ENCODE data around the gene SEC22C. TPM values are rescaled to one million over a fixed set of nuclear protein-coding genes. Genes with fewer than 3 reads are reported as not detected.
"Not testable (repeated sequence)": the region's sequence is repeated elsewhere in the genome, so short reads cannot be mapped to it uniquely, and the experiment has no call there.

SEC22C gene, protein sequence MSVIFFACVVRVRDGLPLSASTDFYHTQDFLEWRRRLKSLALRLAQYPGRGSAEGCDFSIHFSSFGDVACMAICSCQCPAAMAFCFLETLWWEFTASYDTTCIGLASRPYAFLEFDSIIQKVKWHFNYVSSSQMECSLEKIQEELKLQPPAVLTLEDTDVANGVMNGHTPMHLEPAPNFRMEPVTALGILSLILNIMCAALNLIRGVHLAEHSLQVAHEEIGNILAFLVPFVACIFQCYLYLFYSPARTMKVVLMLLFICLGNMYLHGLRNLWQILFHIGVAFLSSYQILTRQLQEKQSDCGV
- total RNA-seq = 59.5 TPM

DNA sequence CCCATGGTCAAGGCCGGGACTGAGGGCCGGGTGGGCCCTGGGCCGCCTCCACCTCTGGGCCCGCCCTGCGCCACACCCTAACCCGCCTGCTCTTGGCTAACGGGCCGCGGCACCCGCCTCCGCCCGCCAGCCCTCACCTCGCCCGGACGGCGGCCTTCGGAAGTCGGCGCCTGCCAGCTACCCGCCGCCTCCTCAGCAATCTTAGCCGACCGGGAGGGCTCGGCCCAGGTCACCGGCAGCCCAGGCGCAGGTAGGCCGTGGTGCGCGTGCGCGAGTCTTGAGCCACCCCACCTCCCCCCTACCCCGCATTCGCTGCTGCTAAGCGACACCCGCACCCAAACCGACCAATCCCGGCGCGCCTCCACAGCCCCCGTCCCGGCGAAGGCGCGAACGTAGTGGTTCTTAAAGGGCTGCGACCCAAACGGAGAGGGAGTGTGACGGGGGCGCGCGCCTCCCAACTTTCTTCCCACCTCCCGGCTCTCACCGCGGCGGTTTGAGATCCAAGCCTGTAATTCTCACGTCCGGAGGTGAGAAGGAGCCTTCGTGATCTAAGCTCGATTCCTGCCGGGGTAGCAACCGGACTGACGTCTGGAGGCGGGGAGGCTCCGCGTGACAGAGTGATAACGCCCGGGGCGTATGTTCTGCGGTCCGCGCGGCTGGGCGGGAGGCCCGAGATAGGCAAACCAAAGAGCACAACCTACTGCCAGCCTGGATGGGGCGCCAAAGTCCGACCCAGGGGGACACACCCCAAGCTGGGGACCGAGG is at the start of gene SEC22C:
Gene SEC22C, minus strand, starts transcription at position 259 of the 765 bp plus-strand sequence. CDS start 12,921 bp downstream, outside the sequence.
- DNase-seq (ENCODE audit: low spot score) (peak; percentile 96), ATAC-seq (peak; percentile 99)
- intact Hi-C loops (cut with DNase I) = loop anchor here (5.0 kb wide), 1 partner anchor 165 kb away; no protein-coding TSS in a partner anchor

DNA sequence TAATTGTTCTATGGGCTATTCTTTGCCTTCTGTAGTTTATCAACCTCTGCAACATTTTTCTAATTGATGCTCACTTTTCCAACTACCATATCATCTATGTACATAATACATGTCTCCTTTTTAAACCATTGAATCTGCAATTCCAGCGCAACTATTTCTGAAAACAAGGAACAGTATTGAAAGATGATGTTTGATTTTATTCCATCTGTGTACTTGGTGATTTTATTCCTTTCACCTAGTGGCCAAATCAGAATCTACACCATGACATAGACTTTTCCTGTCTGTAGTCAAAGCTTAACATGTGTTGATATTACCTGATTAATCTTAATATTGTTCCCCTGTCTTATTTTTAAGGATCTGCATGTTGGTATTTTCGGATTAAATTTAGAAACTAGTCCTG is 31.7 kb upstream of the SEC22C start:
- DNase-seq (ENCODE audit: low spot score) (no peak), ATAC-seq (no peak)
- intact Hi-C loops (cut with DNase I) = no loop called here

DNA sequence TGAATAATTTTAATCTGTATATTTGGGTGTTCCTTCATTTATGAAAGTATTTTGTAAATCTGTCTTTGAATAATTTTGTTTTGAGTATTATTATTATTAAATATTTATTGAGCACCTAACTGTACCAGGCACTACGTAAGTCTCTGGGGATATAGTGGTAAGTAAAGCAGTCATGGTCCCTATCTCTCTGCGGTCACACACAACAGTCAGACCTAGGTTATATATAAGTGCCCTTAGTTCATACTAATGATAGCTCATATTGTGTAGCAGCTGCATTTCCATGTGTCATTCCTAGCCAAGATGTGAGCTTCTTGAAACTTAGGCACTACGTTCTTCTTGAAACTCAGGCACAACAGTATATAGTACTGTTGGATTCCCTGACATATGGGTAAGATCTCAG is 31.2 kb upstream of the SEC22C start:
- DNase-seq (ENCODE audit: low spot score) = no peak
- intact Hi-C loops (cut with DNase I) = no loop called here
- no peak for ATAC-seq

DNA sequence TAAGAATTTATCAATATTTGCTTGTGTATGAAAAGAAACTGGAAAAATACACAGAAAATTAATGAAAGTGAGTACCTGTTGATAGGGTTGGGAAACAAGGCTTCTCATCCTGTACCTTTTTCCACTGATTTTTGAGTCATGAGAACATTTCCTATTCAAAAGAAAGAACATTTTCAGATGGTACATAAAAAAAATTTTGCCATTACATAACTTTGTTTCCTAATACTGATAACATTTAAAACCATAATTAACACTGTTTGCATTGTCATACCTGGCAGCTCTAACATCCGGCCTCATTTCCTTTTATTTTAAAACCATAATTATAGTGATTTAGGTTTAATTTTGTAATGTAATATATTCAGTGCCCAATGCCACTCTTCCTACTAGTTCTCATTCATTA is 30.4 kb upstream of the SEC22C start:
- intact Hi-C loops (cut with DNase I) = no loop called here
- no peak for ATAC-seq

DNA sequence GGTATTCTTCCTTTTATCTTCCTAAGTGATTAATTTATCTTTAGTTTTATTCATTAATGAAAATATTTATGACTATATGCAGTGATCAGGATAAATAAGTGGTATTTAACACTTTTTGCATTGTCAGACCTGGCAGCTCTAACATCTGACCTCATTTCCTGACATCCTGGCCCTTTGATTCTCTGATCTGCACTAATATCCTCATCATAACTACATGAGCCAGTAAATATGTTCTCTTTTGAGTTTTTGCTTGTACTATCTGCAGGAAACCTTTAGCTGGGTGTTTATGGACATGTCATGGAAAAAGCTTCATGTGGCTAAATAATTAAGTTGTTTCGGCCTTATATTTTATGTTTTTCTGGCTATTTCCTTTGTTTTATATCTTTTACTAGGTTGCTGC is 29.2 kb upstream of the SEC22C start:
- intact Hi-C loops (cut with DNase I) = no loop called here
- DNase-seq (ENCODE audit: low spot score) (no peak), ATAC-seq (peak; percentile 34)

More for the DNA sequence above, 30.4 kb upstream of the SEC22C start:
- DNase-seq (ENCODE audit: low spot score) = no peak

DNA sequence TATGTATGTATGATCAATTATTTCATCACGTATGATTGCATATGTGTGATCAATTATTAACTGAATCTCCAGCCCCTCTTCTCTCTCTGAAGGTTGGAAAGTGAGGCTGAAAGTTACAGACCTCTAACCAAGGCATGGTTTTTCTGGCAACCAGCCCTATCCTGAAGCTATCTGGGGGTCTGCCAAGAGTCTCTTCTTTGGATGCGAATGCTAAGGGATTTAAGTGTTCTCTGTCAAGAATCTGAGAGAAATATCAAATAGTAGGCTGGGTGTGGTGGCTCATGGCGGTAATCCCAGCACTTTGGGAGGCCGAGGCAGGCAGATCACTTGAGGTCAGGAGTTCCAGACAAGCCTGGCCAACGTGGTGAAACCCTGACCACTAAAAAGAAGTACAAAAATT is 26.8 kb upstream of the SEC22C start:
- peak; percentile 62 for ATAC-seq
- intact Hi-C loops (cut with DNase I) = loop anchor here (10.0 kb wide), 1 partner anchor 136 kb away; no protein-coding TSS in a partner anchor
- DNase-seq (ENCODE audit: low spot score) = no peak

DNA sequence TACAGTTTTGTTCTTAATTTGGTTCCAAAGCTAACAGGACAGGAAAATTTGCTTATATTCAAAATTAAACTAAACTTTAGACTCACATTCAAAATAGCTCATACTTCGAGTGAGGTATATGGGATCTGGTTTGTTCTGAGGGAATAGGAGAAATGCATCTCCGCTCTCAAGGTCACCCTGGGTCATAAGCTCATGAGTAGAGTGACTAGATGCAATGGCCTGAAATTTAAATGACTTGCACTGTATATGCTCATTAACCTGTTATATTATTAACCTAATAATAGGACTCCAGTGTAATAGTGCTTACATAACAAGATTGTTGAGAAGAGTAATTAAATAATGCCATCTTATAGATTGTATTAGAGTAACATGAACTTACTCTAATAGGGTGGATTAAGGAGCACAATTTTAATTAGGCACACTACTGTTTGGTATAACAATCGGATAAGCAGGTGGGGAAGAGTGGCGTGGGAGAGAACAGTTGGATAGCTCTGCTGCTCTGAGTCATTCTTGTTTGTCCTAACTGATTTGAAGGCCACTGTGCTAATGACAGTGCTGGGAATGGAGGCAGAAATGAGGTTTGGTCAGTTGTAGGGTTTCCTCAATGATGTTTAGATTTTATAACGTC is 23.9 kb upstream of the SEC22C start:
- intact Hi-C loops (cut with DNase I) = loop anchor here (10.0 kb wide), 1 partner anchor 139 kb away; no protein-coding TSS in a partner anchor
- ATAC-seq (no peak), DNase-seq (ENCODE audit: low spot score) (no peak)

DNA sequence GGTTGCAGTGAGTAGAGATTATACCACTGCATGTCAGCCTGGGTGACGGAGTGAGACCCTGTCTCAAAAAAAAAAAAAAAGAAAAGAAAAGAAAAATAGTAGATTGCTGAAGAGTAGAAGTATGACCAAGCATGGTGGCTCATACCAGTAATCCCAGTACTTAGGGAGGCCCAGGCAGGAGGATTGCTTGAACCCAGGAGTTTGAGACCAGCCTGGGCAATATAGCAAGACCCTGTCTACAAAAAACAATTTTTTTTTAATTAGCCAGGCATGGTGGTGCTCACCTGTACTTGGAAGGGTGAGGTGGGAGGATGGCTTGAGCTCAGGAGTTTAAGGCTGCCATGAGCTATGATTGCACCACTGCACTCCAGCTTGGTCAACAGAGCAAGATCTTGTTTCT is 21.2 kb upstream of the SEC22C start:
- ATAC-seq (no peak), DNase-seq (ENCODE audit: low spot score) (no peak)
- intact Hi-C loops (cut with DNase I) = loop anchor here (10.0 kb wide), 1 partner anchor 142 kb away; no protein-coding TSS in a partner anchor

DNA sequence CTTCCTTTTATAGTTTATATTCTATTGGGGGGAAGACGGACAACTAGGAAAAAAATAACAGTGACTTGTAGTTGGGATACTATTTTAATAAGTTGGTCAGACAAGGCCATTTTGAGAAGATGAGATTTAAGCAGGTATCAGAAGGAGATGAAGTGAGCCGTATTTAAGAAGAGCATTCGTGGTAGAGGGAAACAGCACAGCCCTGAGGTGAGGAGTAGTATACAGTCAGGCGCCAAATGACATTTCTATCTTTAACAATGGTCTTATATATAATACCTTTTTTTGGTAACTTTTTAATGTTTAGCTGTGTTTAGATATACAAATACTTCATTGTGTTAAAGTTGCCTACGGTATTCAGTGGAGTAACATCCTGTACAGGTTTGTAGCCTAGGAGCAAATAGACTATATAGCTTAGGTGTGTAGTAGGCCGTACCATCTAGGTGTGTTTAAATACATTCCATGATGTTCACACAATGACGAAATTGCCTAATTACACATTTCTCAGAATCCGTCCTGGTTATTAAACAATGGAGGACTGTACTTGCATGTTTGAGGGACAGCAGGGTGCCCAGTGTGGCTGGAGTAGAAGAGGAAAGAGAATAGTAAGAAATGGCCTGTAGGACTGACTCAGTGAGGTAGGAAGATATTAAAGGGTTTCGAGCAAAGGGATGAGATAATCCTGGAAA is 20.3 kb upstream of the SEC22C start:
- ATAC-seq (no peak), DNase-seq (ENCODE audit: low spot score) (no peak)
- intact Hi-C loops (cut with DNase I) = loop anchor here (10.0 kb wide), 1 partner anchor 143 kb away; no protein-coding TSS in a partner anchor

DNA sequence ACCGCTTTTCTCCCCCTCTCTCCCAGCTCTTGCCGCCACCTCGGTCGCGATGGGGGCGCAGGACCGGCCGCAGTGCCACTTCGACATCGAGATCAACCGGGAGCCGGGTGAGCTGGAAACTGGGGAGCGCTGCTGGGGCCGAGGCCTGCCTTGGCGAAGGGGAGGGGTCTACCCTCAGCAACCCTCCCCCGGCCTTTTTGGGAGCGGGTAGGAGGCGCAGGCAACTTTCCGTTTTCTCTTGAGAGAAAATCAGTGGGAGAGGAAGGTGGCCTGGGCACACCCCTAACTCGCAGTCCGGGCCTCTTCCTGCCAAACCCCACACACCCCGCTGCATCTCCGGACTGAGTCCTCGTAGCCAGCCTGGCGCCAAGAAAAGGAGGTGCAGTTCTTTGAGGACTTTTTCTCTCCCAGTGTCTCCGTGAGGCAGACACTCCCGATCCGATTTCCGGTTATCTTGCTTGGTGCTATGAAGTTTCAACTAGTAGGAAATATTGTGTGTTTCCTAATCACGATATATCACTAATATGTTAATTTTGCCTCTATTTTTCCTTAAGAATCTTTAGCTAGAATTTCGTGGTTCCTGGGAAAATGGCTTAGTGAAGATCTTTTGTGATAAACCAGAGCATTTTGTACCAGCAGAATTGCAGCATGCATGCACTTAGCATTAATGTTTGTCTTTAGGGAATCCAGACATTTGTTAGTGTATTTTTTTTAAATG is 19.4 kb upstream of the SEC22C start:
- intact Hi-C loops (cut with DNase I) = loop anchor here (10.0 kb wide), 1 partner anchor 144 kb away; no protein-coding TSS in a partner anchor
- ATAC-seq (peak; percentile 54), DNase-seq (ENCODE audit: low spot score) (peak; percentile 80)

DNA sequence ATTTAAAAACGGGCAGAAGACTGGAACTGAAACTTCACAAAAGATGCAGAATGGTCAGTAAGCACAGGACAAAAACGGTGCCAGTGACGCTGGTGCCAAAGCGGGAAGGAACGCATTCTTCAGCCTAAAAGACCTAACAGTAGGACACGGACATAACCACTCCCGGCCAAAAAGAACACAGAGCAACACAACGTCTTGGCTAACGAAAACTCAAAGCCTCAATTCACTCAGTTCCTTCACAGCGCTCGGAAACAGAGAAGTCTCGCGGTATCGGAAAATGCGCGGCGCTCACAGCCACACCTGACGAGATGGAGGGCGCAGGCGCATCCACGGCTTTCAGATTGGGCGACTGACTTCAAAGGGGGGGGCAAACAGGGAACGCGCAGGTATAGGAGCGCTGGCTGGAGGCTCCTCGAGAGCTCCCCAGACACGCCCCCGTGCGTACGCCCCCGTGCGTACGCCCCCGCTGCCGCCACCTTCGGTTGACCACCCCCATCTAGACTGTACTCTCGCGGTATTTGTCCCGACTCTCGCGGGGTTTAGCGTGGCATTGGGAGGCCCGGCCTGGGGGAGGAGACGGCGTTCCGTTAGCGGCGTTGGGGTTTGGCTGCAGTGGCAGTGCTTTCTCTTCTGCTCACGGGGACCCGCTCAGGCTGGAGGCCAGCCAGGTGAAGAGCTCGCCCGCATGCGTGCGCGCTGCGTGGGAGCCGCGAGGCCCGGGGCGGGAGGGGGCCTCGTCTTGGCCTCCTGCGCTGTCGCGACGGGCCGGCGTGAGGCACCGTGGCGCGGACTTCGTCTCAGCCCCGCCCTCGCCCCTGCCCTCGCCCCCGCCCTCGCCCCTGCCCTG is 18.6 kb upstream of the SEC22C start, which contains the start of gene NKTR:
Gene NKTR, plus strand, starts transcription at position 576 of the 847 bp plus-strand sequence. CDS start 321 bp downstream, outside the sequence.
- peak; percentile 99 for DNase-seq (ENCODE audit: low spot score)
- ATAC-seq = peak; percentile 96
- intact Hi-C loops (cut with DNase I) = loop anchor here (10.0 kb wide), 1 partner anchor 144 kb away; no protein-coding TSS in a partner anchor

DNA sequence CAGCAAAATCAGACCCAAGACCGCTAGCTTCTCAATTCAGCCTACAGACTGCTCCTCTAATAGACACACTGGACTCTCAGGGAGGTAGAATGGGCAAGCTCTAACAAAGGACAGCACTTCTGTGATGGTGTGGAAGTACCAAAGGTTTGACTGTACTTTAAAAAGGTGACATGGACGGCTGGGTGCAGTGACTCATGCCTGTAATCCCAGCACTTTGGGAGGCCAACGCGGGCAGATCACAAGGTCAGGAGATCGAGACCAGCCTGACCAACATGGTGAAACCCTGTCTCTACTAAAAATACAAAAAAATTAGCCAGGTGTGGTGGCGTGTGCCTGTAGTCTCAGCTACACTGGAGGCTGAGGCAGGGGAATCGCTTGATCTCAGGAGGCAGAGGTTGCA is 15.3 kb upstream of the SEC22C start:
- DNase-seq (ENCODE audit: low spot score); ATAC-seq: not testable (repeated sequence)
- intact Hi-C loops (cut with DNase I) = loop anchor here (10.0 kb wide), 1 partner anchor 58 kb away; the partner anchor contains the start of gene ZBTB47

DNA sequence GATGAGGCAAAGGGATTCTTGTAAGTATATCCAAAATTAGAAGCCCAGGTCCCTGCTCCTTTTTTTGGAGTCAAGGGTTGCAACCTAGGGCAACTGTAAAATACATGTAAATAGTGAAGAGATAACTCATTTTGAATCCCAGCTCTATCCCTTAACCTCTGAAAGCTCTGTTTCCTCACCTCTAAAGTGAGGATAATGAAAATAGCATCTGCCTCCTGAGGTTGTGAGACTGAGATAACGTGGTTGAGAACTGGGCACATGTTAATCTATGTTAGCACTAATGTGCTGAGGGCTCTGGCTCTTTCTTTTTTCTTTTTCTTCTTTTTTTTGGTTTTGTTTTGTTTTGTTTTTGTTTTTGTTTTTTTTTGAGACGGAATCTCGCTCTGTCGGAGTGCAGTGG is 13.9 kb upstream of the SEC22C start:
- DNase-seq (ENCODE audit: low spot score) (no peak), ATAC-seq (no peak)
- intact Hi-C loops (cut with DNase I) = loop anchor here (10.0 kb wide), 1 partner anchor 59 kb away; the partner anchor contains the start of gene ZBTB47

DNA sequence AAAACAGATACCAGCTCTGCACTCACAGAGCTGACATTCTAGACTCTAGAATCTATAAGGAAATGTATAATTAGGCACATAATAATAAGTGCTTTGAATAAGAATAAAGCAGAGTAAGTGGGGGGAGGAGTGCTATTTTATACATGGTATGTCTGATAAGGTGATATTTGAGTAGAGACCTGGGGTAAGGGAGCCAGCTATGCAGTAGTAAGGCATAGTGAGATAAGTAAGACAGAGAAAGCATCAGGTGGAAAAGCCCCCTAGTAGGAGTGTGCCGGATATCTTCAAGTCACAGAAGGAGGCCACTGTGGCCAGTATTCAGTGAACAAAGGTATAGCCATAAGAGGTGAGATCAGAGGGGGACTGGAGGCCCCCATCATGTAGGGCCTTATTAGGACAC is 11.9 kb upstream of the SEC22C start:
- DNase-seq (ENCODE audit: low spot score) = no peak
- intact Hi-C loops (cut with DNase I) = loop anchor here (10.0 kb wide), 1 partner anchor 61 kb away; the partner anchor contains the start of gene ZBTB47
- no peak for ATAC-seq

DNA sequence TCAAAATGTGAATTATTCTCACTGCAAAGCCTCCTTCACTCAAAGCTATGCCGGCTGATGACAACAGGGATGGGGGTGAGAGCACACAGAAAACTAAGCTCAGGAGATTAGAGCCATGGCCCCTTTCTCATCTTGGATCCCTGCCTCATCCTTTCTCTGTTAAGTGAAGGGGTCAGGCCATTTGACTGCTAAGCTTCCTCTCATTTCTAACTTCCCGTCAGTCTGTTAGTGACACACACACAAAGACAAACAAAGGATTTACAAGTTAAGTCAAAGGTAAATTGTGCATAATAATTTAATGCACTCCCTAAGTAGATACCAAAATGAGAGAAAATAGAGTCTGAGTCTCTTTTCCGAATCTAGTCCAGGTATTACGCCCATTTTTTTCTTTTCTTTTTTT is 10.0 kb upstream of the SEC22C start:
- intact Hi-C loops (cut with DNase I) = loop anchor here (10.0 kb wide), 1 partner anchor 63 kb away; the partner anchor contains the start of gene ZBTB47
- ATAC-seq (no peak), DNase-seq (ENCODE audit: low spot score) (no peak)

DNA sequence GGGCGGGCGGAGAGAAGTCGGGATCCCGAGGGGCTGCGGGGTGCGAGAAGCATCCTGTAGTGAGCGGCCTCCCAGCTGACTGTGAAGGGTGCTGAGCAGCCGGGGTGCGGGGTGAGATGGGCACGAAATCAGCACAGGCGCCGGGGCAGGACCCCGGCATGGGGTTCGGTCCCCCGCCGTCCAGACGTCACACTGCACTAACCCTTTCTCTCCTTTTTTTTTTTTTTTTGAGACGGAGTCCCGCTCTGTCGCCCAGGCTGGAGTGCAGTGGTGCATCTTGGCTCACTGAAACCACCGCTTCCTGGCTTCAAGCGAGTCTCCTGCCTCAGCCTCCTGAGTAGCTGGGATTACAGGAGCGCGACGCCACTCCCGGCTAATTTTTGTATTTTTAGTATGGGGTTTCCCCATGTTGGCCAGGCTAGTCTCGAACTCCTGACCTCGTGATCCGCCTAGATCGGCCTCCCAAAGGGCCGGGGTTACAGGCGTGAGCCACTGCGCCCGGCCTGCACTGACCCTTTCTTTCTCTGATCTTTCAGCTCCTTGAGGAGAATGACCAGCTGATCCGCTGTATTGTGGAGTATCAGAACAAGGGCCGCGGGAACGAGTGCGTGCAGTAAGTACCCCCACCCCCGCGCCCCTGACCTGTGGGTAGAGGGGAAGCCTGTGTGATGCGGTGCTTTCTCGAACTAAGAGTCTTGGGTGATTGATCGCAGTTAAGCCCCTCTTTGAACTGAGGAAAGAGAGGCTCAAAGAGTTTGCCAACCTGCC is 9.4 kb upstream of the SEC22C start:
- DNase-seq (ENCODE audit: low spot score) (no peak), ATAC-seq (no peak)
- intact Hi-C loops (cut with DNase I) = loop anchor here (10.0 kb wide), 1 partner anchor 64 kb away; the partner anchor contains the start of gene ZBTB47
